ENCODE results near the gene CFAP47. TPM values are rescaled to one million over a fixed set of nuclear protein-coding genes. Genes with fewer than 3 reads are reported as not detected.

CFAP47 gene
- total RNA-seq, 1 donor from 2014 or later: under 0.01 TPM

Small RNA genes lying within 50 kb of the gene (small RNA-seq; reads per million reads assigned to genes)
- not detected for gene RNU6-641P

Other genes with a start within 250 kb of the CFAP47 start
- gene MAGEB16, start 121.4 kb upstream of the CFAP47 start, total RNA-seq: not detected